Measurements from ENCODE around the gene TKFC. TPM values are rescaled to one million over a fixed set of nuclear protein-coding genes. Genes with fewer than 3 reads are reported as not detected.

Gene TKFC
- total RNA-seq, 2 experiments from 2014 or later = 70.0 to 70.3 TPM

DNA sequence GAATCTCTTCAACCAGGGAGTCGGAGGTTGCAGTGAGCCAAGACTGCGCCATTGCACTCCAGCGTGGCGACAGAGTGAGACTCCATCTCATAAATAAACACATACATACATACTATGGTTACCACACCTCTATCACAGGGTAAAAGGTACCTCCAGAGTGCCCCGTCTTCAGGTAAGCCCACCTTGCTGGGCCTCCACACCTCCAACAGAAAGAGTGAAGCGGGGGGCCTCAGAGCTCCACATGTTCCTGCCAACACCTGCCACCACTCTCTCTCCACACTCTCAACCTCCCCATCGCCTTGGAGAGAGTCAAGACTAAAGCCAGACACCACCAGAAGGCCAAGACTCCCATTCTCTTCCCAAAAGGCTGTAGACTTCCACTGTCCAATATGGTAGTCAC is 27.6 kb upstream of the TKFC start:
- Mint-ChIP-seq H3K4me1 (peaks cover 3% of the 10 kb centered on the region), H3K9me3 (no peaks in the 10 kb centered on the region), H3K27ac (no peak overlapping the region), H3K4me3 (no peak overlapping the region), H3K36me3 (peaks cover 18% of the 10 kb centered on the region), H3K27me3 (no peaks in the 10 kb centered on the region)
- DNase-seq = no peak

DNA sequence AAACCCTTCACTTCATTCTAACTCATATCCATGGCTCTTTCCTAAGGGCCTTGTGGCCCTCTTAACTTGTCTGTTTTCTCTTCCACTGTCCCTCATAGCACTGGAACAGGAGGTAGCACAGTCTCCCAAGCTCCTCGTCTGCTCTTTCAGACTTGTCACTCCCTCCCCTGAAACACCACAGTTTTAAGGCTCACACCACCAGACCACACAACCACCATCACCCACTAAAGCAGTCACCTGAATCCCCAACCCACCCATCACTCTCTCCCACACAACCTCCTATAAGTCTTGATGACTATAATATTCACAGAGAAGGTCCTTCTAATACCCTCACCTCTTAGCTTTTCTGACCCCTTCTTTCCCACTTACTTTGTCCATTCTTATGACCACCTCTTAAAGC is 26.8 kb upstream of the TKFC start:
- Mint-ChIP-seq H3K27ac (no peak overlapping the region), H3K27me3 (no peaks in the 10 kb centered on the region), H3K4me3 (no peak overlapping the region), H3K36me3 (peaks cover 13% of the 10 kb centered on the region), H3K9me3 (no peaks in the 10 kb centered on the region), H3K4me1 (no peaks in the 10 kb centered on the region)
- no peak for DNase-seq

DNA sequence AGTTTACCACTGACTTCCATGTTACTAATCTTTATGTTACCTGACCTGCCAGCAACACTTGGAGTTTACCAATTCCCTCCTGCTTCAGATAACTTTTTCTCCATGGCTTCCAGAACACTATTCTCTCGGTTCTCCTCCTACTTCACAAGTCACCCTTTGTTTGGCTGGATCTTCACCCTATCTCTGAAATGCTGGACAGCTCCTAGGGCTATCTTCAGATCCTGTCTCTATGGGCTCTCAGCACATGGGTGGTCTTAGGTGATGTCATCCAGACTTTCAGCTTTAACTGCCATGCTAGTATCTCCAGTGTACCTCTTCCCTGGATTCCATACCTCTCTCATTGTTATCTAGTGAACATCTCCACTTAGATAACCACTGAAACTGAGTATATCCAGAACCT is 25.7 kb upstream of the TKFC start:
- Mint-ChIP-seq H3K9me3 (no peaks in the 10 kb centered on the region), H3K4me3 (no peak overlapping the region)

DNA sequence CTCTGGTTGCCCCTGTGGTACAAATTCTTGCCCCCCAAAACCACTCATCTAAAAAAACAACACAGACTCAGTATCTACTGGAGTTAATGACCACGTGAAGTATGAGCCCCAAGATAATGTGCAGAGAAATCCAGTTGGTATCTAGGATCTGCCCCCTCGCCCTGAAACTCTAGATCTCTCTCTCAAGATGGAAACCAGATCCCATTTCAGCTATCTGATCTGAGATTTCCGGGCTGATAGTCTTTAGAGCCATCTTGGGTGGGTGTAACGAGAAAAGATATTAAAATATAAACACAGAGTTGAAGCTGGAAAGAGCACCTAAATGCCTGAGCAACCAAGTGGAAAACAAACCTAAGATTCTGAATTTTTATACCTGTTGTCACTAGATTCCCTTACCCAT is 23.9 kb upstream of the TKFC start:
- H3K4me3 Mint-ChIP-seq = no peak overlapping the region
- no peak overlapping the region for H3K27ac Mint-ChIP-seq
- no peaks in the 10 kb centered on the region for H3K4me1 Mint-ChIP-seq
- no peaks in the 10 kb centered on the region for H3K9me3 Mint-ChIP-seq
- H3K27me3 Mint-ChIP-seq = no peaks in the 10 kb centered on the region
- no peak for DNase-seq
- peaks cover 7% of the 10 kb centered on the region for H3K36me3 Mint-ChIP-seq

More for the DNA sequence above, 25.7 kb upstream of the TKFC start:
- Mint-ChIP-seq H3K36me3 (peaks cover 7% of the 10 kb centered on the region), H3K27me3 (no peaks in the 10 kb centered on the region), H3K4me1 (no peaks in the 10 kb centered on the region), H3K27ac (no peak overlapping the region)
- DNase-seq = no peak

DNA sequence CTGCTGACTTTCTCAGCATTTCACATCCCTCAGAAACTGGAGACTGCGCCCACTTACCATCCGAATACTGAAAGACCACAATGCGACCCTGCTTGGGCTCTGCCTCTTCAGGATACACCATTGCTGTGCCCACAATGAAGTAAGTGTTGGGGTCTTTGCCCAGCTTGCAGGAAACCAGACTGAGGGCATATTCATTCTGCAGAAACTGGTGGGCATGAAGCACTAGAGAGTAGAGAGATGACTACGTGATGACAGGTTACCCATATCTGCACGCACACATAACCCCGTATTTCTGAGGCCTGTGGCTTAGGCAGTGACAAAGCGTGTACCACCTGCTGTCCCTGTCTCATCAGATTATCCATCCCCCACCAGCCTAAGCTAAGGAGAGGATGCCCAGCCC is 23.3 kb upstream of the TKFC start:
- DNase-seq = no peak
- no peaks in the 10 kb centered on the region for H3K9me3 Mint-ChIP-seq
- no peak overlapping the region for H3K4me3 Mint-ChIP-seq
- no peak overlapping the region for H3K27ac Mint-ChIP-seq
- no peaks in the 10 kb centered on the region for H3K27me3 Mint-ChIP-seq
- H3K36me3 Mint-ChIP-seq = peaks cover 7% of the 10 kb centered on the region
- H3K4me1 Mint-ChIP-seq = no peaks in the 10 kb centered on the region

GRCh38 chr11:61310749-61311148 is 22.3 kb upstream of the TKFC start:
- H3K27me3 Mint-ChIP-seq = no peaks in the 10 kb centered on the region

GRCh38 chr11:61315260-61315659 is 17.8 kb upstream of the TKFC start:
- H3K27me3 Mint-ChIP-seq = no peaks in the 10 kb centered on the region
- DNase-seq = no peak
- no peaks in the 10 kb centered on the region for H3K4me1 Mint-ChIP-seq
- no peaks in the 10 kb centered on the region for H3K9me3 Mint-ChIP-seq
- H3K4me3 Mint-ChIP-seq = no peak overlapping the region
- no peak overlapping the region for H3K27ac Mint-ChIP-seq
- H3K36me3 Mint-ChIP-seq = peaks cover 12% of the 10 kb centered on the region

More at GRCh38 chr11:61310749-61311148, 22.3 kb upstream of the TKFC start:
- Mint-ChIP-seq H3K36me3 (peaks cover 7% of the 10 kb centered on the region), H3K4me1 (no peaks in the 10 kb centered on the region), H3K4me3 (no peak overlapping the region), H3K9me3 (no peaks in the 10 kb centered on the region), H3K27ac (no peak overlapping the region)
- DNase-seq = no peak

- no peaks in the 10 kb centered on the region for H3K9me3 Mint-ChIP-seq
- H3K36me3 Mint-ChIP-seq = peaks cover 47% of the 10 kb centered on the region
- DNase-seq = no peak
- H3K27ac Mint-ChIP-seq = no peak overlapping the region
- peaks cover 29% of the 10 kb centered on the region for H3K4me1 Mint-ChIP-seq
- H3K27me3 Mint-ChIP-seq = no peaks in the 10 kb centered on the region
- no peak overlapping the region for H3K4me3 Mint-ChIP-seq
Observed at GRCh38 chr11:61325649-61326414, 7.2 kb upstream of the TKFC start.

- Mint-ChIP-seq H3K4me3 (no peak overlapping the region), H3K27ac (no peak overlapping the region), H3K9me3 (no peaks in the 10 kb centered on the region), H3K36me3 (peaks cover 58% of the 10 kb centered on the region), H3K4me1 (peaks cover 42% of the 10 kb centered on the region), H3K27me3 (no peaks in the 10 kb centered on the region)
- no peak for DNase-seq
Observed at GRCh38 chr11:61327669-61328071, 5.4 kb upstream of the TKFC start.

DNA sequence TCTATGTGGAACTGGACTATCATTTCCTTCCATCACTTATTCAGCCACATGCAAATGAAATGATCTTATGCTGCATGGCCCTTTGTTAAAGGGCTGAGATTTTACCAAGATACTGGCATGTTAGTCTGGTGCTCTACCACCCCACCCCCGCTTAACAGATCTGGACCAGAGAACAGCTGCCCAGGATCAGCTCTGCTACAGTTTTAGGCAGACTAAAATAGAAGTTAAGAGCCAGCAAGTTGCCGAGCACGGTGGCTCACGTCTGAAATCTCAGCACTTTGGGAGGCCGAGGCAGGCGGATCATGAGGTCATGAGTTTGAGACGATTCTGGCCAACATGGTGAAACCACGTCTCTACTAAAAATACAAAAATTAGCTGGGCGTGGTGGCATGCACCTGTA is 4.7 kb upstream of the TKFC start:
- Mint-ChIP-seq H3K4me3 (no peak overlapping the region), H3K9me3 (no peaks in the 10 kb centered on the region), H3K27me3 (no peaks in the 10 kb centered on the region), H3K36me3 (peaks cover 55% of the 10 kb centered on the region), H3K27ac (no peak overlapping the region), H3K4me1 (peaks cover 44% of the 10 kb centered on the region)
- DNase-seq = no peak

DNA sequence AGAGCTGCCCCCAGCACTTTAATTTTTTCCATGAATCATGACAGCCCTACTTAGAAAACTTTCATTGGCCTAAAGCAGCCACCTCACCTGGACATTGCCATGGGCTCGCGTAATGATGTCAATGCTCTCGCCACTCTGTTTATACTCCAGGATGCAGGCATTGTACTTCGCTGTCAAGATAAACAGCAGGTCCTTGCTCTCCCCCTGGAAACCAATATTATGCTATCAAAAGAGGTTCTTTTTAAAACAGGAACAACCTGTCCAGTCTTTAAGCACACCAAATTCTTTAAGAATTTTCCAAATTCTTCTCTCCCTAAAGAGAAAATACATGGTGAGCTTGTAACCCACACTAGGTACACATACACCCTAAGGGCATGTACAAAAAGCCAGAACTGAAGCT is 3.2 kb upstream of the TKFC start:
- Mint-ChIP-seq H3K4me3 (no peak overlapping the region), H3K27me3 (no peaks in the 10 kb centered on the region), H3K4me1 (peaks cover 56% of the 10 kb centered on the region), H3K36me3 (peaks cover 49% of the 10 kb centered on the region), H3K27ac (no peak overlapping the region), H3K9me3 (no peaks in the 10 kb centered on the region)
- DNase-seq = no peak

- peaks cover 43% of the 10 kb centered on the region for H3K36me3 Mint-ChIP-seq
- no peak for DNase-seq
- no peaks in the 10 kb centered on the region for H3K27me3 Mint-ChIP-seq
- H3K9me3 Mint-ChIP-seq = no peaks in the 10 kb centered on the region
- peak overlapping the region; percentile 95 for H3K4me3 Mint-ChIP-seq
- H3K27ac Mint-ChIP-seq = peak overlapping the region; percentile 99
- H3K4me1 Mint-ChIP-seq = peaks cover 60% of the 10 kb centered on the region
Observed at GRCh38 chr11:61331651-61332050, 1.4 kb upstream of the TKFC start.

DNA sequence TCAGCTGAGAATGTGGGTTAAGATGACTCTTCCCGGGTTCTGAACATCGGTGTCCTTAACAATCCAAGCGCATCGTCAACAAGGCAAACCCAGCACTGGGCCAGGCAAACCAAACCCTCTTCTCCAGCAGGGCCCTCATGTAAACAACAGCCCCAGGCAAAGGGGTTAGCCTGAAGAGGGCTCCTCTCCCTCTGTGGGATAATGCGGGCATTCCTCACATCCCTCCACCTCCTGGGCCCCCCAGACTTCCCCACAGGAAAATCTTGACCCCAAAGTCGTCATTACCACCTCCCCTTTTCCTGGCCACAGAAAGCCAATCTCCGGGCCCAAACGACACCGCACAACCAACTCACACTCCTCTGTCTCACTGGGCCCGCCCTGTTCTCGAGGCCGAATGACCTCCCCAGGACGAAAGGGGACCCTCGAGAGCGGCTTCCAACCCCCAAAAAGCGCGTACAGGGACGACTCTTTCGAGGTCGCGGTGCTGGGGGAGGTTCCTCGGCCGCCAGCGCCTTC is 689 bp upstream of the TKFC start:
- Mint-ChIP-seq H3K4me1 (peaks cover 64% of the 10 kb centered on the region), H3K9me3 (no peaks in the 10 kb centered on the region), H3K27ac (peak overlapping the region; percentile 99), H3K36me3 (peaks cover 43% of the 10 kb centered on the region), H3K4me3 (peak overlapping the region; percentile 95), H3K27me3 (no peaks in the 10 kb centered on the region)
- DNase-seq = no peak

DNA sequence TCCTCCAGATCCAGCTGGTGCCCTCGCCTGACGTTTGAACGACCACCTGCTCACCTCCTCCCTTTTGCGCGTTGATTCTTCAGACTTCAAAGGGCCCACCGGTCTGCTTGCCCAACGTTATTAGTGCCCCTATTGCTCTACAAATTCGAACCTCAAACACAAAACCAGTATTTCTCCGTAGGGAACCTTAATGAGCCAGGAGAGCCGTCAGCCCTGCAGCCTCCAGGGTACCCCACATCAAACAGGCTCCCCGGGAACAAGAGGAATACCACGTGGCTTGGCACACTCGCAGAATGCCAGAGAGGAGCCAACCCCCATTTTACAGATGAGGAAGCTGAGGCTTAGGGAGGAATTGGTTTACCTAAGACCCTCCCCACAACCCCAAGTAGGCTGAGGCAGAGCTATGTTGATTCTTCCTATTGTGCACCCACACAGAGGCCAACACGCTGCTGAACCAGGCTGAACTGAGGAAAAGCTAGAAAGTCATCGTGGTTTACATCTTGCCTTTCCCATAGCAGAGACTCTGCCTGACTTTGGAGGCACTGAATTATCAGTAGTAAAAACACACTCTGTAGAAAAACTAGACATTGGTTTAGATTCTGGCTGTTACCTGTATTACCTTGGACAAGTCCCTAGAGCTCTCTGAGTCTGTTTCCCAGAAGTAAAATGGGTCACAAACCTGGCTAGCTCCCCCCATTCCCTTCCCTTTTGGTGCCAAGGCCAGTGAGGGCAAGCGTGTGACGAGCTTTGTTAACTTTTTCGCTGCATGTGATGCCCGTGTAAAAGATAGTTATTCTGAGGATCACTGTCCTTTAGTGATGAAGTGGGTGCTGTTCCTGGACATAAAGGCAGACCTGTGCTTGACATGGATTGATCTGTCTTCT is 764 bp downstream of the TKFC start:
- no peaks in the 10 kb centered on the region for H3K27me3 Mint-ChIP-seq
- DNase-seq = no peak
- peak overlapping the region; percentile 99 for H3K27ac Mint-ChIP-seq
- H3K9me3 Mint-ChIP-seq = no peaks in the 10 kb centered on the region
- peaks cover 53% of the 10 kb centered on the region for H3K4me1 Mint-ChIP-seq
- H3K4me3 Mint-ChIP-seq = peak overlapping the region; percentile 95
- peaks cover 32% of the 10 kb centered on the region for H3K36me3 Mint-ChIP-seq
